Sigmoid colon (tissue), 4 donors: ENCODE results near the gene TPCN1.

Experiments
- CTCF ChIP-seq, 4 experiments: fragments of 450-650 bp in 3 of 4; fragments of 200-600 bp in 1 of 4; IDR thresholded peaks; one replicate each; pipeline ENCODE4 v1.5.1; 2016 to 2019; ENCODE audit warnings: antibody characterized with exemption in 4 of 4, mild to moderate bottlenecking in 3 of 4, moderate library complexity in 2 of 4
- EP300 ChIP-seq, 4 donors: sonication (generic); formaldehyde crosslinking; IDR thresholded peaks; one replicate each; pipeline ENCODE4 v1.6.1; 2017; ENCODE audit warnings: antibody characterized with exemption in 4 of 4

- TF ChIP-seq CTCF (IDR thresholded peaks at IDR 0.05): no peak
- no peak for TF ChIP-seq EP300 (IDR thresholded peaks at IDR 0.05)
Observed at GRCh38 chr12:113346353-113346752, 125.1 kb downstream of the TPCN1 start.
